ENCODE results near the gene GGT6.
"Not testable (repeated sequence)": the region's sequence is repeated elsewhere in the genome, so short reads cannot be mapped to it uniquely, and the experiment has no call there.

The GGT6 gene

GRCh38 chr17:4590981-4591453, 30.6 kb upstream of the GGT6 start:
- DNase-seq: no peak

DNA sequence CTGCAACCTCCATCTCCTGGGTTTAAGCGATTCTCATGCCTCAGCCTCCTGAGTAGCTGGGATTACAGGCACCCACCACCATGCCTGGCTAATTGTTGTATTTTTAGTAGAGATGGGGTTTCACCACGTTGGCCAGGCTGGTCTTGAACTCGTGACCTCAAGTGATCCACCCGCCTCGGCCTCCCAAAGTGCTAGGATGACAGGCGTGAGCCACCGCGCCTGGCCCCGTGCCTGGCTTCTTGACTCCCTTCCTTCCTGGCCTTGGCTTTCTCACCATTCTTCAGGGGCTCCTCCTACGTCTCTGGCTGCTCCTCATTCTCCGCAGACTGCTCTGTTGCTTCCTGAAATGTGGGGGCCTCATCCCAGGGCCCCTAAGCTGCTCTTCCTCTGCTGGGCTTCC, 29.7 kb upstream of the GGT6 start:
- DNase-seq: not testable (repeated sequence)

DNA sequence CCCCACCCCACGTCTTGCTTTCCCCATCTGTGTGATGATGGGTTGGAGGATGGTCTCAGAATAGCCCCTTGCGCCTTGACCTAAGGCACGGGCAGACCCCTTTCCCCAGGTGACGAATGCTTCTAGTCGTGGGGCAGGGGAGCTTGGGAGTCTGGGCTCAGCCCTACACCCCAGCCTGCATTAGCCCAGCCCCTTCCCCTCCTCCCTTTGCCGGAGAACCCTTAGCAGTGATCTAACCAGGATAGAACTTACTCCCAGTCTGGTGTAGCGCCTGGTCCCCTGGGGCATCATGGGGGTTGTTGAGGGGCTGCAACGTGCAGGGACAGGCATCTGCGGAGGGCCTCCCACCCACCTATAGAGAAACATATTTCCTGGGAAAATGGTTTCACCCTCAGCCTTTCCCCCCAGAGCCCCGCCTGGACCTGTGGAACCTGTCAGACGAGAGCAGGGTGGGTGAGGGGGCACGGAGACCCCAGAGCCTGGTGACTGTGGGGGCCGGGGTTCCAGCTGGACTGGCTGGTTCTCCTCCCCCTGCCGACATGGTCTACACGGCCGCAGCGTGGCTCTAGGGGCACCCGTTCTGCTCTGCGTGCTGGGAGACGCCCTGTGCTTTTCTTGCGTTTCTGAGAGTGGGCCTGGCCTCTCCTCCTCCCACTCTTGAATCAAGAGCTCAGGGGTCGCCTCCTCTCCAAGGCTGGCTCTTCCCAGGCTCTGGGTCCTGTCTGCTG, 28.7 kb upstream of the GGT6 start:
- no peak for DNase-seq

DNA sequence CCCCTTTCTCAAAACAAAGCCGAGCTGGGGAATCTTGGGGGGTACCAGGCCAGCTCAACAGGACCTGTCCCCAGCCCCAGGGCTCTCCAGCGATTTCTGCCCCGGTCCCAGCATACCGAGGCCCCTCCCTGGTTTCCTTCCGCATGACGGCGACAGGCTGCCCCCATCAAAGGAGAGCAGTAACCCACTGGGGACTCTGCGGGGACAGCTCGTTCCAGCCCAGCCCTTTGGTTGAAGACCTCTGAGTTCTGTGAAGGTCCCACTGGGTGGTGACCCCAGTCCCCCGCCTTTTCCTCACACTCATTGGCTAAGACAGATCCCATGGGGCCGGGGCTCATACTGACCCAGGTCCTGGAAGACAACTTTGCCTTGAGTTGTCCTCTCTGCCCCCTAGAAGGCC, 28.0 kb upstream of the GGT6 start:
- no peak for DNase-seq

DNA sequence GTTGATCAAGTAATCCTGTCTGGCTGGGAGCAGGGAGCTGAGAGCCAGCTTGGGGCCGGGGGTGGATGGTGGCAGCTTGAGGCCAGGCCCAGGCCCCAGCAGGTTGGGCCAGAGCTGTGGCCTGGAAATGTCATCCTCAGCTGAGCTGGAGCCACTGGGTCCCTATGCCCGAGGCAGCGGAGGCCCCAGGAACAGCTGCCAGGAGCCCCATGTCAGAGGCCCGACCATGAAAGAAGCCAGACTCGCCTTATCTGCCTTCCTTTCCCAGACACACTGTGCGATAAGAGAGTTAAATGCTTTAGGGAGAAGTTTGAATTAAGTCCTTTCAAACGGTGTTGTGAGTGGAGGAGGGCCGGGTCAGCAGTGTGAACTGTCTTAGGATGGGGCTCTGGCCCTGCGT, 27.4 kb upstream of the GGT6 start:
- DNase-seq: no peak

DNA sequence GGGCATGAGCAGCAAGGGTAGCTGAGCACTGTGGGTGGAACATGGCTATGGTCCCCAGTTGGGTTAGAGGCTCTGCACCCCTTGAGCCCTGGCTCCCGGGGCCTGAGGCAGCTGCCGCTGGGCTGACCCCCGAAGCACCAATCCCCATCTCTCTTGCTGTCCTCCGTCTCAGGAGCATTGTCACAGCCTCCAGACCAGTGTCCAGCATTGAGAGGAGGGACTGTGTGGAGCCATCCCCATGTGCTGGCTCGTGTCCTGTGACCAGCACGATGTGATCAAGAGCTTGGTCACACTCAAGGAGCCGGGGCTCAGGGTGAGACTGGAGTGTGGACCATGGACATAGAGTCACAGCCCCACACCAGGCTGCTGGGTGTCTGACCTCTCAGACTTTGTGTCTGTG, 26.8 kb upstream of the GGT6 start:
- DNase-seq: no peak

- DNase-seq: no peak
Observed at GRCh38 chr17:4586043-4586442, 25.7 kb upstream of the GGT6 start.

DNA sequence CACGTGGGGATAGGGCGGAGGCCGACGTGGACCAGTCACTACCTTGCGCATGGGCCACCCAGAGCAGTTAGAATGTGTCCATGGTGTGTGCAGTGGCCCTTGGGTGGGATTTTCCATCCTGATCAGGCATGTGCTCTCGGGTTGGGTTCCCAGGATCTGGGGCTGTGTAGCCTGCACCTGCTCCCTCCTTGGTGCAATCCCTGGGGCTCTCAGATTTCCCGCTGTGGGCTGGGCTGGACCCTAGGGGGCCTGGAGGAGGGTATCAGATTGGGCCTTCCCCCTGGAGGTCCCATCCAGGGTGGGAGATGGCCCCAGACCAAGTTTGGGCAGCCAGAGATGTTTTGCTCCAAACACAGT, 25.2 kb upstream of the GGT6 start:
- DNase-seq: no peak

GRCh38 chr17:4584917-4585637, 24.7 kb upstream of the GGT6 start:
- DNase-seq: no peak

- DNase-seq: no peak
Observed at GRCh38 chr17:4584101-4584916, 23.9 kb upstream of the GGT6 start, which contains the start of gene SMTNL2. SMTNL2 (plus strand) TSS chr17:4584529; CDS start chr17:4584606, 77 bp downstream.

GRCh38 chr17:4583782-4584100, 23.4 kb upstream of the GGT6 start:
- no peak for DNase-seq

DNA sequence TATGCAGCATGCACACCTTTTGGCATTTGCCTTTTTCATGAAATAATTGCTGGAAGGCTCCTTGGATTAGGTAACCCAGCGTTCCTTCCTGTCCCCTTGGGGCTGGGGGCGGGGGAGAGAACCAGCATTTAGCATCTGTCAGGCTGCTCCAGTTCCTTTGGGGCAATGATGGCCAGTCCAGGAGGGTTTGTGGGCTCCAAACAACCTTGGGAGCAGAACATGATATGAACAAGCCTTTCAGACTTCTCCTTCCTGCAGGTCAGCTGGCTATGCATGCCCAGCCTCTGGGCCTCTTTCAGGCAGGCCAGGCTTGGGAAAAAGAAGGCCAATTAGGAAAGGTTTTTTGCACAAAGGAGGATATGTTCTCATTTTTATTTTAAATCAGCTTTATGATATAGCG, 22.8 kb upstream of the GGT6 start:
- no peak for DNase-seq

DNA sequence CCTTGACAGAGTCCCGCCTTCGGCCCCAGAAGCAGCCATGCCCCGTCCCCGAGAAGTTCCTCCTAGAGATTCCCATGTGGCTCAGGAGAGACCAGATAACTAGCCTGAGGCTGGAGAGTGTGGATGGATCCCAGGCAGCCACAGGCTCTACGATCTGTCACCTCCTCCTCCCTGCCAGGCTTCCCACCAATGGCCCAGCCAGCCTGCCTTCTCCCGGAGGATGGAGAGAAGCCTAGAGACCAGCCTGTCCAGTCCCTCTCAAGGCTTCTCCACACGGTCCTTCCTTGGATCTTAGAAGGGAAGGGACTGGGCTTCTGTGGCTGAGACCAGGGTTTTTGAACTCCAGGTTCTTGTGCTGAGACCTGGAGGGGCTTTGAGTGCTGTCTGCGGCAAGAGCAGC, 22.3 kb upstream of the GGT6 start:
- DNase-seq: no peak

DNA sequence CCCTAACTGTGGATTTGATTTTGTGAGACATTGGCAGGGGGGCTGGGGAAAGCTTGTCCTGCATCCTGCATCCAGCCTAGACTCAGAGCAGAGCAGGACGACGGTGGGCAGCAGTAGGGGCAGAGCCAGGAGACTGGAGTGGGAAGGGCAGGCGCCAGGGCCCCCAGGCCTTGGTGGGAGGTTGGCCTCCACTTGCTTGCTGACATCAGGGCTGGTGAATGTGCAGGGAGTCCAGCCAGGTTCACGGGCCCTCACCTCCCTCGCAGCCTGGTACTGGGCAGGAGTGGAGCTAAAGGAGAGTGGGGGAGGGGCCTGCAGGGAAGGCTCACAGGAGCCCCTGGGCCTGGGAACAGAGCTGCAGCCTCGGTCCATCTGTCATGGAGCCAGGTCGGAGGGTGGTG, 21.7 kb upstream of the GGT6 start:
- DNase-seq: no peak

DNA sequence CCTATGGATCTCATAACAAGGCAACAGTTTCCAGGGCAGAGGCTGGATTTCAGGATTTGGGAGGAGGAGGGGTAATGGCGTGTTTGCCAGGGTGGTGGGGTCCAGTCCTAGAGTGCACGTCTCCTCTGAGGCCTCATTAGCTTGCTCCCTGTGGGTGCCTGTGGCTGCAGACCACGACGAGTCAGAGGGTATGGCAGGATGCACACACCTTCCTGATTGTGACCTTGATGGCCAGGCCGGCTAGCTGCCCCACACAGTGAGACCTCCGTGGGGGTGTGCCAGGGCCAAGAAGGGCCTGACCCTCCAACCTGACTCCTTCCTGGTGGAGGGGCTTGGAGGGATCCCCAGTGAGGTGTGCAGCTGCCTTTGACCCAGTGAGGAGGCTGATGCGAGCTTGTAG, 19.9 kb upstream of the GGT6 start:
- DNase-seq: no peak

DNA sequence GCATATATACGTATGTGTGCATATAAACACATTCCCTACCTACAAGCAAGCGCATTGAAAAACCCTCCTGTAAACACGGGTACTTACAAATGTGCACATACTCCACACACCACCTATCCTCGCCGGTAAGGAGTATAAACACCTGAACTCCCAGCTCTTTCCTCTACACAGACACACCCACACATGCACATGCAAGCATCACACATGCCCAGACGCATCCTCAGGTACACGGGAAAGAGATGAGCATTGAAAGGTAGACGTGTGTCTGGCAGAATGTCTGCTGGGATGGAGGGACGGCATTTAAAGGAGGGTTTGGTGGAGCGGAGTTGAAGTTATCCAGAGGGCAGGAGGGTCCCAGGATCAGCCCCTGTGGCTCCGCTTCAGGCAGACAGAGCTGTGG, 19.3 kb upstream of the GGT6 start:
- no peak for DNase-seq

- DNase-seq: not testable (repeated sequence)
Observed at GRCh38 chr17:4578349-4578748, 18.0 kb upstream of the GGT6 start.

DNA sequence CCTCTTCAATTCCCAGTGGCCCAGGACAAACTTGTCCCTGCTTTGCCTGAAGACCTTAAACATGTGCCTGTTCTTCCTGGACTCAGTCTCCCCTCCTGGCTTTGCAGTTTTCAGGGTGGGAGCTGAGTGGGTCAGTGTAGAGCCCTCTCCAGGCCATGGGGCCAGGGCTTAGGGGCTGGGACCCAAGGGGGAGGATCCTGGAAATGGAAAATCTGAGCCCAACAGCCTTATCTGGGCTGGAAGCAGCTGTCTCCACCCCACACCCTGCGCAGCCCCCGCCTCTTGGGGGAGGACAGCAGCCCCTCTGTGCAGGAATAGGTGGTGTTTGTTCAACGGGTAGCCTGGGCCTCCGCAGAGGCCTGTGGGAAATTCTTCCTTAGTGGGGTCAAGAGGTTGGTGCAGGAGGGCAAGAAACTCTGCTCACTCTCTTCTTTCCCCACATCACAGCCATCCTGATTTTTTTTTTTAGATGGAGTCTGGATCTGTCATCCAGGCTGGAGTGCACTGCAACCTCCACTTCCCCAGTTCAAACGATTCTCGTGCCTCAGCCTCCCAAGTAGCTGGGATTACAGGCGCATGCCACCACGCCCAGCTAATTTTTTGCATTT, 17.1 kb upstream of the GGT6 start:
- no peak for DNase-seq

GRCh38 chr17:4576729-4577322, 16.4 kb upstream of the GGT6 start:
- DNase-seq: no peak

DNA sequence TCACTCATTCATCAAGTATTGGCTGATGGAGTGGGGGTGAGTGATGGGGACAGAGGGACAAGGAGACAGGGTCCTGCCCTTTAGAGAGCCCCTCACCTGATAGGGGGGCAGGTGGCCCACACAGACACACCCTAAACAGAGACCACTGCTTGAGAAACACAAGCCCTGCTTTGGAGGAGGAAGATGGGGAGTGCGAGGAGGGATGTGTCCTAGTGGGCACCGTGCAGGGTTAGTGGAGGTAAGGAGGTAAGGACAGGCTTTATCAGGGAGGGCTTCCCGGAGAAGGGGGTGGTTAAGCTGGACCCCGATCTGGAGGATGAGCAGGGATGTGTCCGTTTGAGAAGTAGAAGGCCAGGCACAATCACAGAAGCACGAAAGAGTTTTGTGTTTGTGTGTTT, 15.8 kb upstream of the GGT6 start:
- DNase-seq: no peak

GRCh38 chr17:4574448-4575045, 14.2 kb upstream of the GGT6 start:
- DNase-seq: no peak

DNA sequence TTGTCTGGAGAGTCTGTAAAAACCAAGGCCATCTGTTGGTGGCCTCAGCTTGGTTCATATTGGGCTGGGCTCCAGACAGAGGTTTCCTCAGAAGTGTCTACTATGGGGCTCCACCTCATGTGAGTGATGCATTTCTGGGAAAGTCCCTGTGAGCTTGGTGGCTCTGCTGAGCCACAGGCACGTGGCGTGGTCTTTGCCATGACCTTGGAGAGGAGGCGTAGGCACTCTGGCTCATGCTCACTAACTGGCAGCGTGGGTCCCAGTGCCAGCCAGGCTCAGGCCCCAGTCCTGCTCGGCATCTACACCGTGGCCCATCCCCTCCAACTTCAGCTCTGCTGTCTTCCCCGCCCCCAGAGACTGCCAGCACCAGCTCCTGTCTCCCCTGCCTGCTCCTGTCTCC, 13.3 kb upstream of the GGT6 start:
- peak; percentile 62 for DNase-seq

GRCh38 chr17:4573115-4573514, 12.7 kb upstream of the GGT6 start:
- DNase-seq: no peak
